ENCODE results near the gene MRFAP1L1. TPM values are rescaled to one million over a fixed set of nuclear protein-coding genes. Genes with fewer than 3 reads are reported as not detected.
A peak's percentile ranks its signal among the peaks of the same experiment; 100 is the strongest.

The MRFAP1L1 gene
- total RNA-seq, 1 donor from 2014 or later = 68.8 TPM

DNA sequence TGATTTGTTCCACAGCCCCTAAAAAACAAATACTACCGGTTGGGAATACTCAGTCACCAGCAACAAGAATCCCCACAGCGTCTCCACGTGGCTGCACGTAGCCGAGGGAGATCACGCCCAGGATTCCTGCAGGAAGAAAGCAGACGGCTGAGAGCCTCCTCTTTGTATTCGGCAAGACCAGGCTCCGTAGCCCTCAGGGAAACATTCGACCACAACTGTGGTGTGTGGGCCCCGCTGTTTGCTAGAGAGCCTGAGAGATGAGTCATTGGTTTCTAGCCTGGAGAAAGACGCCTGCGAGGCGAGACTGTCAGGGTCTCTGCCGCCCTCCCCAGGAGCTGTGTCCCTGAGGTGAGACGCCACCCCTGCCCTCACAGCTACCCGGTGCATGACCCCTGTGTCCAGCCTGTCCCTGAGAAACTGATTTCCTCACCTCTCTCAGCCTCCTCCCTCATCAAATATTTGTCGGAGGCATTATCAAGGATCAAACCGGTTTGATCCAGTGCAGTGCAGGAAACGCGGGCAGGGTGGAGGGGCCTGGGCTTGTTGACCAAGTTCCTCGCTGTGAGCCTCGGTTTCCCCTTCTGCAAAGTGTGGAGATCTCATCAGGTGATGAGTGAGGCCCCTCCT lies 20.7 kb downstream of the MRFAP1L1 start:
- TF ChIP-seq, protein P1, sequence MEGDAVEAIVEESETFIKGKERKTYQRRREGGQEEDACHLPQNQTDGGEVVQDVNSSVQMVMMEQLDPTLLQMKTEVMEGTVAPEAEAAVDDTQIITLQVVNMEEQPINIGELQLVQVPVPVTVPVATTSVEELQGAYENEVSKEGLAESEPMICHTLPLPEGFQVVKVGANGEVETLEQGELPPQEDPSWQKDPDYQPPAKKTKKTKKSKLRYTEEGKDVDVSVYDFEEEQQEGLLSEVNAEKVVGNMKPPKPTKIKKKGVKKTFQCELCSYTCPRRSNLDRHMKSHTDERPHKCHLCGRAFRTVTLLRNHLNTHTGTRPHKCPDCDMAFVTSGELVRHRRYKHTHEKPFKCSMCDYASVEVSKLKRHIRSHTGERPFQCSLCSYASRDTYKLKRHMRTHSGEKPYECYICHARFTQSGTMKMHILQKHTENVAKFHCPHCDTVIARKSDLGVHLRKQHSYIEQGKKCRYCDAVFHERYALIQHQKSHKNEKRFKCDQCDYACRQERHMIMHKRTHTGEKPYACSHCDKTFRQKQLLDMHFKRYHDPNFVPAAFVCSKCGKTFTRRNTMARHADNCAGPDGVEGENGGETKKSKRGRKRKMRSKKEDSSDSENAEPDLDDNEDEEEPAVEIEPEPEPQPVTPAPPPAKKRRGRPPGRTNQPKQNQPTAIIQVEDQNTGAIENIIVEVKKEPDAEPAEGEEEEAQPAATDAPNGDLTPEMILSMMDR (IDR thresholded peaks at IDR 0.05; ENCODE audit: unreplicated experiment) = no peak
- Mint-ChIP-seq H3K36me3 (peaks cover 5% of the 10 kb centered on the region), H3K9me3 (peaks cover 3% of the 10 kb centered on the region), H3K4me1 (peaks cover 49% of the 10 kb centered on the region), H3K4me3 (peak overlapping the region; percentile 30), H3K27ac (peak overlapping the region; percentile 98), H3K27me3 (ENCODE audit: low read depth) (no peaks in the 10 kb centered on the region)
- DNase-seq (ENCODE audit: low spot score in 2 of 2, unreplicated experiment in 2 of 2) = peak; percentile 48 to 73

DNA sequence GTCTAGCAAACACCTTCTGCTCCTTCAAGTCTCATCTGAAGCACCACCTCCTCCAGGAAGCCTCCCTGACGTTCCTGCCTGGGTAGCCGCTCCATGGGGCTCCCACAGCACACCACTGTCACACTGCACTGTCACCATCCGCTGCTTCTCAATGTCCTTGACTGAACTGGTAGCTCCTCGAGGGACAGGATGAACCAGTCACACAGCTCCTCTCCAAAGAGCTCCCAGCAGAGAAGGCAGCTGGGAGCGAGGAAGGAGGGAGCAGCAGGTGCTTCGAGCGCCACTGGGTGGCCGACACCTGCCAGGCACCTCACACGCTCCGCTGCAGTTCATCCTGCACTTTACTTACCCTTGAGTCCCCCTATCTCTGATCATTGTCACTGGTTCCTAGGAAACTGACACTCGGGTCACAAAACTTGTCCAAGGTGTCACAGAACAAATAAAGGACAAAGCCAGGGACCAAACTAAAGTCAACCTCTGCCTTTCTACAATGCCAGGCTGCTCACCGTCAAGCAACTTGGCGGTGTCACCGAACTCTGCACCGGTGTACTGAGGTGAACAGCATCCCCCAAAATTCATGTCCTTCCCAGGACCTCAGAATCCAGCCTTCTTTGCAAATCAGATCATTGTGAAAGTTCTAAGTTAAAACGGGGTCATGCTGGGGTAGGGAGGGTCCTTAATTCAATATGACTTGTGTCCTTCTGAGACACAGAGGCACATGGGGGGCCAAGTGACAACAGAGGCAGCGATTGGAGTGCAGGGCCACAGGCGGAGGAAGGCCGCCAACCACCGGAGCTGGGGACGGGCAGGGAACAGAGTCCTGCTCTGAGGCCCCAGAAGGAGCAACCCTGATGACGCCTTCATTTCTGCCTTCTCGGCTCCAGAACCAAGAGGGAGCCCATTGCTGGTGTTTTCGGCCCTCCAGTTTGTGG lies 21.5 kb downstream of the MRFAP1L1 start:
- no peak for DNase-seq (ENCODE audit: low spot score in 2 of 2, unreplicated experiment in 2 of 2)
- TF ChIP-seq, protein P1 (IDR thresholded peaks at IDR 0.05; ENCODE audit: unreplicated experiment) = no peak
- peaks cover 42% of the 10 kb centered on the region for H3K4me1 Mint-ChIP-seq
- H3K4me3 Mint-ChIP-seq = peak overlapping the region; percentile 30
- peak overlapping the region; percentile 98 for H3K27ac Mint-ChIP-seq
- H3K36me3 Mint-ChIP-seq = peaks cover 5% of the 10 kb centered on the region
- H3K9me3 Mint-ChIP-seq = peaks cover 3% of the 10 kb centered on the region
- H3K27me3 Mint-ChIP-seq (ENCODE audit: low read depth) = no peaks in the 10 kb centered on the region

DNA sequence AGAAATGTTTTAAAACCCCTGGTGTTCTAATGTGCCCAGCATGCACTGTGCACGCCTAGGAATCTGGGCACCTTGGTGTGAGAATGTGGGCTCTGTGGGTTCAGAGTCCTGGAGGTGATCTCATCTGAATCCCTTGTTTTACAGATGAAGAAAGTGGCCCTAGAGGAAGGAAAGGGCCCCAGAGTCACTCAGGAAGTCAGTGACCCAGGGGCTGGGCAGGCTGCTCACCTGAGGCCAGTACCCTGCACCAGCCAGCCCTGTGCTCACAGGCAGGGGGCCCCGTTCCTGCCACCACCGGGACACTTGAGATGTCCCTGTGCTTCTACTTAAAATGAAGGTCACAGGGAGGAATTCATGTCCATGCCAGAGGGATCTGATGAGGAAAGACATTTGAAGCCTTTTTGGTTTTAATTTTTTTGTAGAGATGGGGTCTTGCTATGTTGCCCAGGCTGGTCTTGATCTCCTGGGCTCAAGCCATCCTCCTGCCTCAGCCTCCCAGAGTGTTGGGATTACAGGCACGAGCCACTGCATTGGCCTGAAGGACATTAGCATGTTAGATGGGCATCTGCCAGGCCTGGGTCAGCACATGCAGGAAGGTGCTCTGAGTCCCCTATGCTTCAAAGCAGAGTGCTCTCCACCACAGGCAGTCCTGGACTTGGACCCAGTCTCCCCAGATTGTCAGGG lies 23.4 kb downstream of the MRFAP1L1 start:
- peaks cover 31% of the 10 kb centered on the region for H3K4me1 Mint-ChIP-seq
- H3K36me3 Mint-ChIP-seq = peaks cover 5% of the 10 kb centered on the region
- no peak overlapping the region for H3K4me3 Mint-ChIP-seq
- peaks cover 3% of the 10 kb centered on the region for H3K9me3 Mint-ChIP-seq
- TF ChIP-seq, protein P1 (IDR thresholded peaks at IDR 0.05; ENCODE audit: unreplicated experiment) = no peak
- H3K27ac Mint-ChIP-seq = no peak overlapping the region
- DNase-seq (ENCODE audit: low spot score in 2 of 2, unreplicated experiment in 2 of 2) = no peak
- no peaks in the 10 kb centered on the region for H3K27me3 Mint-ChIP-seq (ENCODE audit: low read depth)

GRCh38 chr4:6684656-6685055 lies 25.0 kb downstream of the MRFAP1L1 start:
- H3K27me3 Mint-ChIP-seq (ENCODE audit: low read depth) = no peaks in the 10 kb centered on the region
- peaks cover 10% of the 10 kb centered on the region for H3K9me3 Mint-ChIP-seq
- DNase-seq (ENCODE audit: low spot score in 2 of 2, unreplicated experiment in 2 of 2) = no peak
- peaks cover 23% of the 10 kb centered on the region for H3K4me1 Mint-ChIP-seq
- no peak overlapping the region for H3K4me3 Mint-ChIP-seq
- TF ChIP-seq, protein P1 (IDR thresholded peaks at IDR 0.05; ENCODE audit: unreplicated experiment) = no peak
- no peak overlapping the region for H3K27ac Mint-ChIP-seq
- peaks cover 16% of the 10 kb centered on the region for H3K36me3 Mint-ChIP-seq

GRCh38 chr4:6682862-6683590 lies 26.6 kb downstream of the MRFAP1L1 start:
- no peaks in the 10 kb centered on the region for H3K27me3 Mint-ChIP-seq (ENCODE audit: low read depth)
- no peak overlapping the region for H3K4me3 Mint-ChIP-seq
- H3K36me3 Mint-ChIP-seq = peaks cover 26% of the 10 kb centered on the region
- H3K9me3 Mint-ChIP-seq = peaks cover 10% of the 10 kb centered on the region
- no peak for DNase-seq (ENCODE audit: low spot score in 2 of 2, unreplicated experiment in 2 of 2)
- TF ChIP-seq, protein P1 (IDR thresholded peaks at IDR 0.05; ENCODE audit: unreplicated experiment) = no peak
- peaks cover 6% of the 10 kb centered on the region for H3K4me1 Mint-ChIP-seq
- H3K27ac Mint-ChIP-seq = no peak overlapping the region

All from mesothelial cell of epicardium (in vitro differentiated cells).